GM12891 (cell line): ENCODE results near the gene CHRNA9.

Experiments used
- DNase-seq: peaks from one replicate; pipeline ENCODE4 v3.0.0; 2011; ENCODE audit warnings: low spot score; ENCODE audit not compliant: insufficient read length
- FAIRE-seq: peaks from 2 replicates; lab custom pipeline; 2011; peaks lifted over from hg19 to GRCh38; lab: Jason Lieb, UNC
- PAX5 ChIP-seq: IDR thresholded peaks from 2 replicates; pipeline ENCODE4 v1.6.1; 2011; ENCODE audit warnings: low read length, moderate library complexity, mild to moderate bottlenecking; ENCODE audit not compliant: insufficient read depth, severe bottlenecking
- POLR2A ChIP-seq: IDR thresholded peaks from 2 replicates; pipeline ENCODE4 v1.6.1; 2011; ENCODE audit warnings: low read depth, low read length, control low read depth
- POLR2AphosphoS5 ChIP-seq: IDR thresholded peaks from 2 replicates; pipeline ENCODE4 v1.6.1; 2011; ENCODE audit warnings: low read depth, low read length, control low read depth
- POU2F2 ChIP-seq: IDR thresholded peaks from 2 replicates; pipeline ENCODE4 v1.6.1; 2011; ENCODE audit warnings: low read depth, mild to moderate bottlenecking, control low read depth, low read length, moderate library complexity
- SPI1 ChIP-seq: IDR thresholded peaks from 2 replicates; pipeline ENCODE4 v1.6.1; 2011; ENCODE audit warnings: low read depth, low read length, control low read depth
- TAF1 ChIP-seq: IDR thresholded peaks from 2 replicates; pipeline ENCODE4 v1.6.1; 2011; ENCODE audit warnings: low read depth, low read length, control low read depth

The CHRNA9 gene

DNA sequence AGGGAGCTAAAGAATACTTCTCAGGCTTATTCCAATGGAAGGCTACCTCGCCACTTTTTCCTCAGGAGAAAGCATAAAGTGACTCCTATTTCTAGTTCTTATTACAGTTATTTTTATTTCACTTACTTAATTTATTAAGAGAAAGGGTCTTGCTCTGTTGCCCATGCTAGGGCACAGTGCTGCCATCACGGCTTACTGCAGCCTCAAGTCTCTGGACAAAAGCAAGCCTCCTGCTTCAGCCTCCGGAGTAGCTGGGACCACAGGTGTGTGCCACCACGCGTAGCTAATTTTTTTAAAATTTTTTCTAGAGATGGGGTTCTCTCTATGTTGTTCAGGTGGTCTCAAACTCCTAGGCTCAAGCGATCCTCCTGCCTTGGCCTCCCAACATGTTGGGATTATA, 36.0 kb upstream of the CHRNA9 start:
- no peak for DNase-seq
- FAIRE-seq: no peak
- no peak for TF ChIP-seq PAX5
- no peak for TF ChIP-seq POU2F2
- TF ChIP-seq POLR2AphosphoS5: no peak
- no peak for TF ChIP-seq POLR2A
- TF ChIP-seq SPI1: no peak
- no peak for TF ChIP-seq TAF1

DNA sequence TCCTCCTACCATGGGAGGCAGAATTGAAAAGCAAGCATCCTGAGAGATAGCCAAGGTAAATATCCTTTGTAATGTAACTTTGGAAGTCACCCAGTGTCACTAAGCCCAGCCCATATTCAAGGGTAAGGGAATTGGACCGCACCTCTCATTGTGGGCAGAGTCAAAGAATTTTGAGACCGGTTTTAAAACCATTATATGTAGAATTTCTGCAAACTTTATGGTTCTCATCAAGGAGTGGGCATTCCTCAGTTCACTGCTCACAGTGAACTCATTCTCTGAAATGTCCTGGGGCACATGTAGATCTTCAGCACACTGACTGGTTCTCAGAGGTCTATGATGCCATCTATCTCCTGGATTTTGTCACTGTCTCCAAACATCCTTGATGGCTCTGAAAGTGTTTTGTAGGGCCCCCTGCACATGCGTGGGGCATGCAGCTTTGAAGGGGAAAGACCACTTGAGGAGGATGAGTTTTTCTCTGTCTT, 35.3 kb upstream of the CHRNA9 start:
- FAIRE-seq (peak; percentile 13), DNase-seq (no peak)
- TF ChIP-seq POU2F2: no peak
- no peak for TF ChIP-seq PAX5
- TF ChIP-seq SPI1: no peak
- TF ChIP-seq POLR2AphosphoS5: no peak
- TF ChIP-seq TAF1: no peak
- no peak for TF ChIP-seq POLR2A

DNA sequence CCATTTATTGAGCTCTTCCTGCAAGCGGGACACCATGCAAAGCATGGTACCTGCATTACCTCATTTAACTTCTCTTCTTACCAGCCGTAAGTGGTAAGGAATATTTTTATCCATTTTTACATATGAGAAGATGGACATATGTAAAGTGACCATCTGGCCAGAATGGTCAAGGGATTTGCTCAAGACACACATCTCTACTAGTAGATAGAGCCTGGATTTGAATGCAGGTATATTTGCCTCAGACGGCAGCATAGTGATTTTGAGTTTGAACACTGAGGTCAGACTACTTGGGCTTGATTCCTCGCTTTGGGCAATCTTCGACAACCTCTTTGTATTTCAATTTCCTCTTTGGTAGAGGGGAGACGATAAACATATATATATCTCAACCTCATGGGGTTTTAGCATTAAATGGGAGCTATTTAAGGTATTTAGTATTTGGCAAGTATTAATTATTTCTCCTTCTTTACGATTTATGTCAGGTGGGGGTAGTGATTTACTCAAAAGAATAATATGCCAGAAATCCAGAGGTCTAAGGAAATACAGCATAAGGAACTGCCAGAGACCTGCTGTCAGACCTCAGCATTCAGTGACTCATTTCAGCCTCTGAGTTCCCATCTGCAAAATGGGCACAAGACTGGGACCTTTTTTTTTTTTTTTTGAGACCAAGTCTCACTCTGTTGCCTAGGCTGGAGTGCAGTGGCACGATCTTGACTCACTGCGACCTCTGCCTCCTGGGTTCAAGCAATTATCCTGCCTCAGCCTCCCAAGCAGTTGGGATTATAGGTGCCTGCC, 34.6 kb upstream of the CHRNA9 start:
- FAIRE-seq: peak; percentile 60
- TF ChIP-seq POLR2AphosphoS5 (no peak), SPI1 (no peak)
- no peak for DNase-seq

DNA sequence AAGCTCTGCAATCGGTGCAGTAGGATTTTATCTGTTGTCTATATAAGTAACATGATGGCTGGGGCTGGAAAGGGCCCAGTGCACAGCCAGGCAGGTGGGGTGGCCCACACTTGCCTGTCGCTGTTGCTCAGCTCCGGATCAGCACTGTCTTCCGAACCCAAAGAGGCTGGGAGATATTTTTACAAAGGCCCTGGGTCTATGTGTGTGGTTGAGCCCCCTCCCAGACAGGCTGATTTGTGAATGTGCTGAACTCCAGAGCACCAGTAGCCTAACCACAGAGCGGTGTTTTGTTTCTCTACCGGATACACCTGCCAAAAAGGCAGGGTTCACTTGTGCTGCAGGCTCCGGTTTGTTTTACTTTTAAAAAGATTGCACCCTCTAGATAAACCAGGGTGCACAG, 33.5 kb upstream of the CHRNA9 start:
- TF ChIP-seq TAF1: peak; percentile 27; the same call in 1 of the 2 replicates
- 0 out of 2 replicates have a peak, but pooled peaks have one; percentile 19 for TF ChIP-seq POLR2AphosphoS5
- TF ChIP-seq POU2F2: peak; percentile 37; the same call in 1 of the 2 replicates
- TF ChIP-seq SPI1: no peak
- FAIRE-seq: peak; percentile 91
- no peak for DNase-seq

DNA sequence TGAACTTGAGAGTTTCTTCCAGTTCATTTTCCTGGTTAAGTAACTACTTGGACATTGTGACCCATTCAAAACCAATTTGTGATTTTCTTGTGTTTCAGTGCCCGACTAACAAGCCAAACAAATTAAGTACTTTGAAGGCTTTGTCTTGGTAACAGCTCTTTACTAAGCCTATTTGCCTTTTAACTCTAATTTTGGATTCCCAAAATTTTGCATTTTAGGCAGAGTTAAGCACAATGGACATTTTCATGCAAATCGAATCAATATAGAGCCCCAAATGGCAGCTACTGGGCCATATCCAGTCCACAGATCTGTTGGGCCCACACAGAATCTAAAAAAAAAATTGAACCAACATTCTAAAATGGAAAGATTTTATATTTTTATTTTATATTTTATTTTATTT, 31.4 kb upstream of the CHRNA9 start:
- FAIRE-seq (no peak), DNase-seq (no peak)
- TF ChIP-seq POLR2AphosphoS5 (no peak), POLR2A (no peak), POU2F2 (no peak), TAF1 (no peak), PAX5 (no peak), SPI1 (no peak)

DNA sequence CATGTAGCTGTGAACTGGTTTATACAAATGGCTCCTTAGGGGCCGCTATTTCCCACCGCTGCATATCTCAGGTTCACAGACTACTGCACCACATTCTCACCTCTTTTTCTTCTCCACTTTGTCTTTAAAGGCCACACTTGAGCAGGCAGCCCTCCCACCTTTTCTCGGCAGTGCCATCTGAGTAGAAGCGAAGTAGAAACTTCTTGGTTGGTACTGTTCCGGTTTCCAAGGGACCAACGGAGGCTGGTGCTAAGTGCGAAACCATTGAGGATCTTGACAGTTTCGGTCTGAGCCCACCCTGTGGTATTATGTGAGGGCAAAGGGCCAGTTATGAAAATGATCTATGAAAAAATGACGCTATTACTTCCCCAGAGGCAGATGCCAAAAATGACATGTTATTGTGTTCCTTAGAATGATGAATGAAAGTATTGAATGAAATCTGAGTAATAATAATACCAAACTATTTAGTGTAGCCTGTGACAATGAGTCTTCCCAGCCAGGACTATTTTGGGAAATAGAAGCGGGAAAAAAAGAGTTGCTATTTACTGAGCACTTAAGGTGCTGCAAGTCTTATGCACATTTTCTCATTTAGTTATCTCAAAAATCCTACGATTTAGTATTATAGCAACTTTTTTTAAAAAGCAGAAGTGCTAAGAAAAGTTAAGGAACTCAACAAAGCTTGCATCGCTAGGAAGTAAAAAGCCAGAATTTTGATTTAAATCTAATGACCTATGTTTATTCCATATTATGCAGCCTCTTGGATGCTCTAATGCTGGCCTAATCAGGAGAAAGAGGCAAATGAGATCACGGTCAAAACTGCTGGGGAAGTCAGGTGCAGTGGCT, 29.6 kb upstream of the CHRNA9 start:
- DNase-seq (no peak), FAIRE-seq (peak; percentile 90)
- TF ChIP-seq POLR2A (no peak), PAX5 (peak; percentile 60), POLR2AphosphoS5 (no peak), SPI1 (peak; percentile 78), TAF1 (peak; percentile 36; the same call in 1 of the 2 replicates), POU2F2 (peak; percentile 74)

DNA sequence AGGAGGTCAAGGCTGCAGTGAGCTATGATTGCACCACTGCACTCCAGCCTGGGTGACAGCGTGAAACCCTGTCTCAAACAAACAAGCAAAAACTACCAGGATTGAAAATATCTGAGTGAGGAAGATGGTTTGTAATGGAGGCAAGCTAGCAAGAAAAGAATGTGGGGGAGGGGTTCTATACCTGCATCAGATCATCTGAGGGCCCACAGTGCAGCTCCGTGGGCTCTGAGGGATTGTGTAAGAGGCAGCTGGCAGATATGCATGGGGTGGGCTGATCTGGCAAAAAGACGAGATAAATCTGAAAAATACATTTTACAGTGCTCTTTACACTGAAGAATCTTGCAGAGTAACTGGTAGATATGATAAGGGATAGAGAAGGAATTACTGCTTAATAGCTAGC, 28.9 kb upstream of the CHRNA9 start:
- FAIRE-seq (no peak), DNase-seq (no peak)
- TF ChIP-seq PAX5 (no peak), POLR2AphosphoS5 (no peak), POU2F2 (no peak), POLR2A (no peak), SPI1 (no peak), TAF1 (no peak)

DNA sequence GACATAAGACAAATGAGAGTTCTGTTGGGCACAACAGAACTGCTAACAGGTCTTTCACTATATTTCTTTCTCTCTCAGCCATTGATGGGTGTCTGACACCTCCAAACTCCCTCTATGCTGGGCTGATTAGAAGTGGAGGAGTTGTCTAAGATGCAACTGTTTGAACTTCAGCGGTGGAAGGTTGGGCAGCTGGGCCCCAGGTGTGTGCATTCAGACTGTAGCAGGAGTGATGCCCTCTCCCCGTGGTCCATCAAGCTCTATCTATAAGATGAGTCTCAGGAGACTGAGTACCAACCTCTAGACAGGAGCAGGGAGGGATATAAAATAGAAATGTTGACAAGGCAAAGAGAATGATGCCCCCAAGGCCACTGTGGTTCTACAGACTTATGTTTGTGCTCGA, 28.2 kb upstream of the CHRNA9 start:
- TF ChIP-seq POLR2AphosphoS5 (no peak), POLR2A (no peak), SPI1 (no peak), TAF1 (no peak), PAX5 (no peak), POU2F2 (no peak)
- no peak for FAIRE-seq
- no peak for DNase-seq

DNA sequence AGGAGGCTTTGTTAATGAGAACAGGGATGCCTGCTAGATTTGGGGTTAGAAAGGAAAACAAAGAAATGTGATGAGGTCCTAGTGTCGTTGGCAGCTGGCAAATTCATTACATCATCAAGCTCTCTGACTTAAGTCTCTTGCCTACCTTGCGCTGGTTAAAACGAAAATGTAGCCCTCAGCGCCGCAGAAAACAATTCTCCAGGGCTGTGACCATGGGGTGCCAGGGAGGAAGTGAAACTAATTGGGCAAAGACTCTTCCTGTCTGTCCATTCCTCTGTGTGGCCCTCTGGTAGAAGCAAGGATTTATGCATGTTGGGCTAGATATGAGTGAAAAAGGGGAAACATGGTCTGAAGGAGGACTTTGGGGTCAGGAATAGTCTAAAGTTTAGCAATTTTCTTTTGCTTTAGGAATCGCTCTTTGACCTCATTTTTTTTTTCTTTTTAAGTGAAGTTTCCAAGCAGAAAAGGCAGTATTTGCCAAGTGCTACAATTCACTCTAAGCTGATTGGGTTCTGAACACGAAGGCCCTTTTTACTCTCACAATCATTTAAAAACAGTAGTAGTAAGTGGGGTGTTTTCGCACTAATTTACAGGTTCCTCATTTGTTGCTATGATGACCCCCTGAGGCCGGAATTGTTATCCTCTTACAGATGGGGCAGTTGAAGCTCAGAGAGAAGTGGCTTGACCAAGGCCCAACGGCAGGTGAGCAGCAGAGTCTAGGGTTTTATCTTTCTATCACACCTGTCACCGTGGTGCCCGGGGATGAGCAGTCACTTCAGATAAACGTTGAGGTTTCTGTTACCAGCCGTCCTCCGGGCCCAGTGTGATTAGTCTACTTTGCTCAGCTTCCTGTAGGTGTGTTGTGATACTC, 27.3 kb upstream of the CHRNA9 start:
- peak; percentile 84 for FAIRE-seq
- TF ChIP-seq TAF1 (no peak), POU2F2 (peak; percentile 51; the same call in 1 of the 2 replicates), SPI1 (peak; percentile 98), POLR2AphosphoS5 (no peak), POLR2A (peak; percentile 50; the same call in 1 of the 2 replicates), PAX5 (no peak)
- no peak for DNase-seq
